CD4-positive, alpha-beta T cell treated with Interferon alpha-2 for 1 hour (primary cell): Measurements from ENCODE around the gene CD177.
"Not testable (repeated sequence)": the region's sequence is repeated elsewhere in the genome, so short reads cannot be mapped to it uniquely, and the experiment has no call there.

Source experiments
- DNase-seq, 2 donors: peaks; one replicate each; pipeline ENCODE4 v3.0.0-alpha.2; 2020 to 2022

CD177 gene, protein sequence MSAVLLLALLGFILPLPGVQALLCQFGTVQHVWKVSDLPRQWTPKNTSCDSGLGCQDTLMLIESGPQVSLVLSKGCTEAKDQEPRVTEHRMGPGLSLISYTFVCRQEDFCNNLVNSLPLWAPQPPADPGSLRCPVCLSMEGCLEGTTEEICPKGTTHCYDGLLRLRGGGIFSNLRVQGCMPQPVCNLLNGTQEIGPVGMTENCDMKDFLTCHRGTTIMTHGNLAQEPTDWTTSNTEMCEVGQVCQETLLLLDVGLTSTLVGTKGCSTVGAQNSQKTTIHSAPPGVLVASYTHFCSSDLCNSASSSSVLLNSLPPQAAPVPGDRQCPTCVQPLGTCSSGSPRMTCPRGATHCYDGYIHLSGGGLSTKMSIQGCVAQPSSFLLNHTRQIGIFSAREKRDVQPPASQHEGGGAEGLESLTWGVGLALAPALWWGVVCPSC

DNA sequence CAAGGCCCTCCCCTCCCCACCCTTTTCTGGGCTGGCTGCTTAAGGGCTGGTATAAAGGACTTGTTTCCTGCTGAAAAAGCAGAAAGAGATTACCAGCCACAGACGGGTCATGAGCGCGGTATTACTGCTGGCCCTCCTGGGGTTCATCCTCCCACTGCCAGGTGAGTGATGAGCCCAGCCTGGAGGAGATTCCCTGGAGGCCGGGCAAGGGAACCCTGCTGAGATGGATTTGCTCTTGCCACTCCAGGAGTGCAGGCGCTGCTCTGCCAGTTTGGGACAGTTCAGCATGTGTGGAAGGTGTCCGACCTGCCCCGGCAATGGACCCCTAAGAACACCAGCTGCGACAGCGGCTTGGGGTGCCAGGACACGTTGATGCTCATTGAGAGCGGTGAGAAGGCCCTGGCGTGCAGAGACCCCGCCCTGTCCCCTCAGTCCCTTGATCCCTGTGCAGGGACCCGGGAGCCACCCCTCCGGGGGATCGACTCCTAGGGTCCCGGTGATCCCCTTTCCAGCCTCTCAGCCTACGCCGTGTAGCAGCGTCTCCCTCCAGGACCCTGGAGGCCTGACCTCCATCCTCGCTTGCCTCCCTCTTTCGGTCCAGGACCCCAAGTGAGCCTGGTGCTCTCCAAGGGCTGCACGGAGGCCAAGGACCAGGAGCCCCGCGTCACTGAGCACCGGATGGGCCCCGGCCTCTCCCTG, at the start of gene CD177:
TSS of gene CD177 (plus strand) at position 81 of the 699 bp plus-strand sequence. CDS start at position 110, 29 bp downstream.
- no peak for DNase-seq

DNA sequence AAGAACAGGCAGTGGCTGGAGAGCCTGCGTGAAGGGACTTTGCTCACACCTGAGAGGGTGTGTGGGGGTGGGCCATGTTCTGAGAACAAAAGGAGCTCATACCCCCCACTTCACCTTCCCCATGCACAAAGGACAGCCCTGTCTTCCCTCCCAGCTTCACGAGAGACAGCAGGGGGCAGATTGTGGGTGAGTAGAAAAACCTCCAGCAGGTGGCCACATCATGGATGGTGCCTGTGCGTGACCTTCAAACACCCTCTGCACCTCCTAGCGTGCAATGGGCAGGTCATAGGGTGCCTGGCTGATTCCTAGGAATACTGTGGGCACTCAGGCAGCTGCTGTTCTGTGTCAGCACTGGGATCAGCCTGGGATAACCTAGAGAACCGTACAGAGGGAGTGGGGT, 47.8 kb upstream of the CD177 start:
- DNase-seq: no peak

DNA sequence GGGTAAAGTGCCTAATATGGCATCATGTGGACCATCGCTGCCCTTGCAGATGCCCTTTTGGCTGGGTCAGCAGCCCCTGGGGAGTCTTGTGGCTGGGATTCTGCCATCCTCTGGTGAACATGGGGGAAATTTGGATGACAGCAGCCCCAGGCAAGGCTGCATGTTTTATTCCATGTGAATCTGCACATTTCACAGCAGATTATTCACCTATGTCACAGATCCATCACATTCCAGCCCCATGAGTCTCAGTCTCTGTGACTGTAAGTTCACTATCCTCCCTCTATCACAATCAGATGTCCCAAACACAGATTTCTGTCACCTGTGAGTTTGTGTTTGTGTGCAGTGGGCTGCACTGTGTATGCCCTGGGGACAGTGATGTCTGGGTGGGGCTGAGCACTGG, 47.4 kb upstream of the CD177 start:
- no peak for DNase-seq

DNA sequence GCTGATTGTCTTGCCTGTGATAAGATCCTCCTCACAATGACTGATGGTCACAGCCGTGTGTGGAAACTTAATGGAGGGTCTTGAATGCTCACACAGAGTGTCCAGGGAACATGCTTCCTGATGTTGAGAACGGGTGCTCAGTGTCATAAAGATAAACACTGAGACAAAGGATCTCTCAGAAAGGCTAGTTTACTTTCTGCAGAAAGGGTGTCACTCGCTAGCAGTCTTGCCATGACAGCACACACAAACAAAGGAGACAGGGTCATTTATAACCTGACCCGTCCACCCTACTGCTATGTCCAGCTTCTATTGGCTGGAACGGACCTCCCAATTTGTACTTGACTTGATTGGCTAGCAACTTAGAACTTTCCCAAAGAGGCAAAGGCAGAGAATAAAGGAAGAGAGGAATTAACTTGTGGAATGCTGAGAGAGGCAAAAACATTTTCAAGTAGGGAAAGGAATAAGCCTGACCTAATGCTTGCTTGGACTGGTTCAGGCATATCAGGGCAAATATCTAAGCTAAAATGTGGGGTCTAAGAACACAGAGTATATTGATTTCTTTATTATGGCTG, 45.2 kb upstream of the CD177 start:
- DNase-seq: no peak

DNA sequence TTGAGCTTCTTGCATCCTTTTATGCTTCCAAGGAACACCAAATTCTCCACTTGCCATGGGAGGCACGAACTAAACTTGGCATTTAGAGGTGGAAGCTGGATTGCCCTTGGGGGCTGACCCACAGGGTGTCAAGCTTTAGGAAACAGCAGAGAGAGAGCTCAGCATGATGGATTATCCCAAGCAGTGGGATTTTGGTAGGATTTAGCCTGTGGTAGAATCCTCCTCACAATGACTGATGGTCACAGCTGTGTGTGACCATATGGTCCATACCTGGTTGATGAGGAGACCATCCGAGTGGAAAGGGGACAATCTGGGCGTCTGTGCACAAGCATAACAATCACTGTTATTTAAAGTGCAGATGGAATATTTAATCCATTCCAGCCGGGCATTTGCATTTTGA, 44.0 kb upstream of the CD177 start:
- DNase-seq: no peak

DNA sequence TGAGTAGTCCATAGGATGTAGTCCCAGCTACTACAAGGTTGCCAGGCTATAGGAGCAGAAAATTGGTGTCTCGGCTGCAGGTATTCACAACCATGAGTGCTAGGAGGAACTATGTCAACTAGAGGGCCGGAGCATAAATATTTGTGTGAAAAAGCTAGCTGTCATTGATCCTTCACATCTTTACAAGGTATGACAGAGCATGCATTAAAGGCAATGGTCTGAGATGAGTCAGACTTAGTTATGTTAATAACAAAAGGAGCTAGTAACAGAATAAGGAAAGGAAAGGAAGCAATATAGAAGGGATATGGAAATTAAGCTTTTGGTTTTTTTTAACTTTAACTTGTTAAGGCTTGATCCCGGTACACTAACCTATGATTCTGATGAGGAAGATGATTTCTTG, 43.3 kb upstream of the CD177 start:
- no peak for DNase-seq

DNA sequence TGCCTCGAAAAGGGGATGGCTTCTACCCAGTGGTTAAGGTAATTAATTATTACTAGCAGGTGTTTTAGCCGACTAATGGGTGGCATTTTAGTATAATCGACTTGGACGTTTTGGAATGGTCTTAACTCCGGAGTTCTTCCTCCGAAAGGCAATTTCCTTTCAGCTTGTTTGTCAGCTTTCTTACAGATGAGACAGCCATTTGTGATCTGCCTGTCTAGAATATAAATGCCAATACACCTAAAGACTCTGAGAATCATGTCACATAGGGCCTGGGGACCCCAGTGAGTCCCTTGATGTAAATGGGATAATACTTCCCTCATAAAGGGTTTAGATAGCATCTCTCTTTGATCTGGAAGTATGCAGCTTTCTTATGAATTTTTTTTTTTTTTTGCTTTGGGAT, 42.2 kb upstream of the CD177 start:
- DNase-seq: no peak

DNA sequence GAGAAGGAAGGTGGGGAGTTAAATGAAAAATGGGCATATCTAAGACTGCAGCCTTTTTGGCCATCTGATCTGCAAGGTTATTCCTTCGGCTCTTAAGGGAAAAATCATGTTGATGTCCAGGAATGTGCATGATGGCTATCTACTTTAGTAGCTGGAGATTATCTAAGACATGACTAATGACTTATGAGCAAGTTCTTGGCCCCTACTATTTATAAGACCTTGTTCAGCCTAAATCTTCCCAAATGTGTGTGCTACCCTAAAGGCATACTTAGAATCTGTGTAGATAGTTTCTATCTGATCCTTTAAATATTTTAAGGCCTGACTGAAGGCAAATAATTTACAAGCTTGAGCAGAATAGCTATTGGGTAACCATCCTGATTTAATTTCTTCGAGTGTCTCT, 41.8 kb upstream of the CD177 start:
- DNase-seq: no peak

DNA sequence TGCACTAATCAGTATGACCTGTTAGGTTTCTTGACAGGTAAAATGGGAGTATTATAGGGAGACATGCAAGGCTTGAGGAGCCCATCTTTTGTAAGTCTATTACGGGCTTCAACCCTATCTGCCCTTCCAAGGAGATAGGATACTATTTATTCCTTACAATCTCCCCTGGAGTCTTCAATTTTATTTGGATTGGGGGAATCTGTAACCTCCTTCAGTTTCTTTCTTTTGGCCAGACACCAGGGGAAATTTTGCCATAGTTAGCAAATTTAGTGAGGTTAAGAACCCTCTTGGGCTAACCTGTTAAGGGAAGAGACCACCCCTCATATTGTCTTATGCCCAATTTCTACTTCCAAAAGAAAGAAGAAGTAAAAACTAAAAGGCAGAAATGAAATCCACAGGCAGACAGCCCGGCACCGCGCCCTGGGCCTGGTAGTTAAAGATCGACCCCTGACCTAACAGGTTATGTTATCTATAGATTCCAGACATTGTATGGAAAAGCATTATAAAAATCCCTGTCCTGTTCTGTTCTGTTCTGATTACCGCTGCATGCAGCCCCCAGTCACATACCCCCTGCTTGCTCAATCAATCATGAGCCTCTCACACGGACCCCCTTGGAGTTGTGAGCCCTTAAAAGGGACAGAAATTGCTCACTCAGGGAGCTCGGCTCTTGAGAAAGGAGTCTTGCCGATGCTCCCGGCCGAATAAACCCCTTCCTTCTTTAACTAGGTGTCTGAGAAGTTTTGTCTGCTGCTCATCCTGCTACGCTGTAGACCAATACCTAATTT, 39.6 kb upstream of the CD177 start:
- no peak for DNase-seq

DNA sequence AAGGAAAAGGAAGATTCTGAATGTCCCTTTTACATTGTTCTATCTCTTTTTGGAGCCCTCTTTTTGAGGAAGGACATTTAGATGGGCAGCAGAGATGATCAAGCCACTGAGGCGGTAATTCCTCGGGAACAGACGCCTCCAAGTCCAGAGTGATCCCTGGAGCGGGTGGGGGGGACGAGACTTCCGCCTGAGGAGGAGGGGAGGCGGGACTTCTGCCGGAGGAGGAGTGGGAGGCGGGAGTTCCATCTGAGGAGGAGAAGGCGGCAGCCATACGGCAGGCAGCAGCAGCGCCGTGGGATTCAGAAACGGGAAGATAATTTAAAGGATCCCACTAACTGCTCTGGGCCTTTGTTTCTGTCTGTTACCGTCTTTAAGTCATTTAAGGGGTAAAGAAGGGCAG, 37.6 kb upstream of the CD177 start:
- no peak for DNase-seq

DNA sequence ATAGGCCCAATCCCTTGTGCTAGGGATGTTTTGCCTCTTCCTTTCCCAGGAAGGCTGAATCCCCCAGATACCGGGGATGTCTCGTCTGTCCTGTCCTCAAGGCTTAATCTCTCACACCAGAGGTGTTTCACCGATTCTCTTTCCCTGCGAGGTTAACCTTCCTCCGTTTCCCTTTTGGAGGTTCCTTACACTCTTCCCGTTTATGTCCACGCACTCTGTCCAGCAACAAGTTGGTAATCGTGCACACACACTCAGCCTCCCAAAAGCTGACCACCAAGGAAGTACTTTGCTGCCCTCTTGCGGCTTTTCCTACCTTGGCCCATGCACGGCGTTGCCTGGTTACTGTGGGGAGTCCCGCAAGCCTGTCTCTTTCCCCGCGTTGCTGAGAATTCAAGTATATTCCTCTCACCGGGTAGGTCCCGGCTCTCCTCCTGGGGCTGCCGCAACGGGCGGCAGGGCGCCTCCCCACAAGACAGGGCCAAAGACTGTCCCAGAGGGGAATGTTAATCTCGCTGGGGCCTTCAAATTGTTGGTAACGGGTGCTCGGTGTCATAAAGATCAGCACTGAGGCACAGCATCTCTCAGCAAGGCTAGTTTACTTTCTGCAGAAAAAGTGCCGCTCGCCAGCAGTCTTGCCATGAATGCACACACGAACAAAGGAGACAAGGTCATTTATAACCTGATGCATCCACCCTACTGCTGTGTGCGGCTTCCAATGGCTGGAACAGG, 36.7 kb upstream of the CD177 start:
- no peak for DNase-seq

DNA sequence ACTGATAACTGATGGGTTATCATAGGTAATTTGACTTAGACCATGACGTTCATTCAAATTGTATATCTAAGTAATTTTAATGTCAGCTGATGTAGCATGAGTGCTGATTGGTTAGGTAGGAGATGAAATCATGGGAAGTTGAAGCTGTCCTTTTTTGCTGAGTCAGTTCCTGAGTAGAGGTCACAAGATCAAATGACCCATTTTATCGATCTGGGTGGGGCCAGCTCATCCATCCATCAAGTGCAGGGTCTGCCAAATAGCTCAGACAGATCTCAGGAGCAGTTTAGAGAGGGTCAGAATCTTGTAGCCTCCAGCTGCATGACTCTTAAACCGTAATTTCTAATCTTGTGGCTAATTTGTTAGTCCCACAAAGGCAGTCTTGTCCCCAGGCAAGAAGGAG, 35.3 kb upstream of the CD177 start:
- no peak for DNase-seq

DNA sequence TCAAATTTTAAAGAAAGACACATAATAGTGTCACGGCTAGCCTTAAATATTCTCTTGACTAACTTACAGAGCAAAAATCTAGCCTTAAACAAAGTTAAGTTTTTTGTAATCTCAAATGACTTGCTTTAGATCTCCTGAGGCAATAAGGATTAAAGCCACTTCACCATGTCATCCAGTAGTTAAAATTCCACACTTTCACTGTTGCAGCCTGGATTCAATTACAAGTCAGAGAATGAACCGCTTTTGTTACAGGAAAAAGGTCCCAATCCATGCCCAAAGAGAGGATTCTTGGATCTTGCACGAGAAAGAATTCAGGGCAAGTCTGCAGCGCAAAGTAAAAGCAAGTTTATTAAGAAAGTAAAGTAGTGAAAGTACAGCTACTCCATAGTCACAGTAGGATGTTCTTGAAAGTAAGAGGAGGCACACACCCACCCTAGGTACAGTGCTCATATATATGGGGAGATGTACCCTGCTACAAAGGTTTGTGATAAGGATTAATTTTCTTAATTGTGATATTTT, 34.6 kb upstream of the CD177 start:
- no peak for DNase-seq

DNA sequence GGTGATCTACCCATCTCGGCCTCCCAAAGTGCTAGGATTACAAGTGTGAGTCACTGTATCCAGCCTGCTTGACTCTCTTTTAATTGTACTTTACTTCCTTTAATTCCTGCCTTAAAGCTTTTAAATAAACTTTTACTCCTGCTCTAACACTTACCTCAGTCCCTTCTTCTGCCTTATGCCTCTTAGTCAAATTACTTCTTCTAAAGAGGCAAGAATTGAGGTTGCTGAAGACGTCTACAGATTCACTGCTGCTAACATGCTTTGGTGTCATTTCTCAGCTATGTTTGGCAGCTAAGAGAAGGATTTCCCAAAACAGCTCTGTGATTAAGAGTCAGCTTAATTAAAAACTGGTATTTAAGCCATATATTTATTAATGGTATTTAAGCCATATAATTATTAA, 32.9 kb upstream of the CD177 start:
- DNase-seq: no peak

DNA sequence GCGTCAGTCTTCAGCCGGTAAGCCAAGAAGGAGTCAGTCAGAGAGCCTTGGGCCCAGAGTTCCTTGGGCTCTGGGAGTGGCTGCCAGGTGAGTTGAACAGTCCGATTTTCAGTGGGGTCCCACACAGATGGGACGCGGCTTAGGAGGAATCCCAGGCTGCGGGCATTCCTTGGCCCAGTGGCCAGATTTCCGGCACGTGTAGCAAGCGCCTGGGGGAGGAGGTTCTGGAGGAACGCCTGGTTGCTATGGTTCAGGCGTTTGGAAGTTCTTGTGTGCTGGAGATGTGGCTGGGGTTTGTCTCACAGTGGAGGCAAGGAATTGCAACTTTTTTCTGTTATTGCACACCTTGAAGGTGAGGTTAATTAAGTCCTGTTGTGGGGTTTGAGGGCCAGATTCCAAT, 26.7 kb upstream of the CD177 start:
- not testable (repeated sequence) for DNase-seq

DNA sequence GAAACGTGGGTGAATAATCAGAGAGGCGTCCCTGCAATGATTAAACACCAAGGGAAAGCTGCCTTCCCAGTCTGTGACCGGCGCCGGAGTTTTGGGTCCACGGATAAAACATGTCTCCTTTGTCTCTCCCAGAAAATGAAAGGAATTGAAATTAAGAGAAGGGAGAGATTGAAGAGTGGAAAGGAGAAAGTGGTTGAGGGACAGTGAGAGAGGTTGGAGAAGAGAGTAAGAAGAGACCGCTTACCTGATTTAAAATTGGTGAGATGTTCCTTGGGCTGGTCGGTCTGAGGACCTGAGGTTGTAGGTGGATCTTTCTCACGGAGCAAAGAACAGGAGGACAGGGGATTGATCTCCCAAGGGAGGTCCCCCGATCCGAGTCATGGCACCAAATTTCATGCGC, 24.9 kb upstream of the CD177 start:
- DNase-seq: not testable (repeated sequence)

DNA sequence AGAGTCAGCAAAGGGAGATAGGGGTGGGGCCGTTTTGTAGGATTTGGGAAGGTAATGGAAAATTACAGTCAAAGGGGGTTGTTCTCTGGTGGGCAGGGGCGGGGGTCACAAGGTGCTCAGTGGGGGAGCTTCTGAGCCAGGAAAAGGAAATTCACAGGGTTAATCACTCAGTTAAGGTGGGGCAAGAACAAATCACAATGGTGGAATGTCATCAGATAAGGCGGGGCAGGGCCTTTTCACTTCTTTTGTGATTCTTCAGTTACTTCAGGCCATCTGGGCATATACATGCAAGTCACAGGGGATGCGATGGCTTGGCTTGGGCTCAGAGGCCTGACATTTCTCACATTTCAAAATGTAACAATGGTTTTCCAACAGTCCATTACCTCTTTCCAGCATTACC, 24.4 kb upstream of the CD177 start:
- DNase-seq: not testable (repeated sequence)

DNA sequence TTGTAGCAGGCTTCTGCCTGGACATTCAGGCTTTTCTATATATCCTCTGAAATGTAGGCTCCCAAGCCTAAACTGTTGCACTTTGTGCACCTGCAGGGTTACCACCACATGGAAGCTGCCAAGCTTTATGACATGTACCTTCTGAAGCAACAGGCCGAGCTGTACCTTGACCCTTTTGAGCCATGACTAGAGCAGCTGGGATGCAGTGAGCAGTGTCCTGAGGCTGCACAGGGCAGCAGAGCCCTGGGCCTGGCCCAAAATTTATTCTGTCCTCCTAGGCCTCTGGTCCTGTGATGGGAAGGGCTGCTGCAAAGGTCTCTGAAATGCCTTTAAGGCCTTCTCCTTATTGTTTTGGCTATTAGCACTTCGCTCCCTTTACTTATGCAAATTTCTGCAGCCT, 23.5 kb upstream of the CD177 start:
- no peak for DNase-seq

DNA sequence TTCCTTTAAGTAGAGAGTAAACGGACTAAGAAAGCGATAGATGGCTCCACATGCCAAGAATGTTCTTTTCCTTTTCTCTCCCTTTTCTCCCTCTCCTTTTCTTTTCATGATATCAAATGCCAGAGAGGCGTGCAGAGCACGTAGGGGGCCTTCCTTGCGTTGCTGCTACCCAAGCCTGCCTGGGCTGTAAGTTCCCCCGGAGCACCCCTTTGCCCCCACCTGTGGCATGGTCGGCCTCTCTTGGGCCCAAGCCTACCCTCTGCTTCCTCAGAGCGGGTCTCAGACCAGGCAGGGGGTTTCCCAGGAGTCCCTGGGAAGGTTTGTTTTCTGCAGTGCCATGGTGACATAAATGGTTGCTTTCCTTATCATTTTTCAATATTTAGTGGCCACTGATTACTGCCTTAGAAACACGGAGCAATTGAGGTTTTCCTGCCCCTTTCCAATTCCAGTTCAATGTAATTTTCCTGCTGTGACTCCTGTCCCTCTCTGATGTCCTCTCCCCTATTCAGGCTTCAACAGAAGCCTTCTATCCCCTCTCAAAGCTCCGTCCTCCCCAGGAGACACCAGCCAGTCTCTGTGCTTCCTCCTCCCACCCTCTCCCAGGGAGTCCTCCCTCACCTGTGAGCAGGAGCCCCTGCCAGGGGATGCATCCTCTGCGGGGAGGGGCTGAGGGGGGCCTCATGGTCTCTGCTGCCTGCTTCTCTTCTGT, 22.6 kb upstream of the CD177 start:
- no peak for DNase-seq

DNA sequence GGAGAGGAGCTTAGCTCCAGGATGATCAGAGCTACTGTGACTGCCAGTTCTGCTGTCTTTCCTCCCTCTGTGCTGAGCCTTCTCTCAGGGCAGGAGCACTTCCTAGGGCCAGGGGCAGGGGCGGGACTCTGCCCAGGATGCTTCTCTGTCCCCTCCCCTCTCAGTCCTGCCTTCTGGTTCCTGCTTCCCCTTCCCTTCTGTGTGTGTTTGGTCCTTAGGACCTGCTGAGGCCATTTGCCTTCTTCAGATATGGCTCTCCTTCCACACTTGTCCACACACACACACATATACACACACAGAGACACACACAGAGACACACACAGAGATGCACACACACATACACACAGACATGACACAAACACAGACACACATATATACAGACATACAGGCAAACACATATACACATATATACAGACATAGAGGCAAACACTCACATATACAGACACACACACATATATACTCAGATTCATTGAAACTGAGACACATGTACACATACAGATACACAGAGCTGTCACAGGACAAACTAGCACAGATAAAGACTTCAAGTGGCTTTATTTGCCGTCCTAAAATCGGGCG, 22.0 kb upstream of the CD177 start:
- DNase-seq: no peak
